ENCODE results near the gene HS3ST3A1.
"Not testable (repeated sequence)": the region's sequence is repeated elsewhere in the genome, so short reads cannot be mapped to it uniquely, and the experiment has no call there.

Gene HS3ST3A1

DNA sequence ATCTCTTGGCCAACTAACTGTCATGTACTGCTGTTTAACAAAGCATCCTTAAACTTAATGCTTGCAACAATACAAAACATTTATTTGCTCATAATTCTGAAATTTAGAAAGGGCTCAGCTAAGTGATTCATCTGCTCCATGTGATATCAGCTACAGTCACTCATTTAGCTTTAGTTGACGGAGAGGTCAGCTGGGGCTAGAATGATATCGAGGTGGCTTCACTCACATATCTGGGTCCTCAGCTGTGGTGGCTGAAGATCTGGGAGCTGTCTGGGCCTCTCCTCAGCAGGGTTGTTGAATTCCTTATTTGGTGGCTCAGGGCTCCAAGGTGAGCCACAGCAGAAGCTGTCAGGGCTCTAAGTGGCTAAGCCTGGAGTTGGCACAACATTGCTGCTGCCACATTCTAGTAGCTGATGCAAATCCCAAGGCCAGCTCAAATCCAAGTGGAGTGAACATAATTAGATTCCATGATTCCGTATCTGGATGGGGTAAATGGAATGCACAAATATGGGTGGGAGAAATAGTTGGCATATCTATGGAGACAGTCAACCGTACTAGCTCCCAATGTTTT, 62.8 kb downstream of the HS3ST3A1 start:
- DNase-seq: no peak

GRCh38 chr17:13537871-13538643, 63.7 kb downstream of the HS3ST3A1 start:
- DNase-seq: no peak

DNA sequence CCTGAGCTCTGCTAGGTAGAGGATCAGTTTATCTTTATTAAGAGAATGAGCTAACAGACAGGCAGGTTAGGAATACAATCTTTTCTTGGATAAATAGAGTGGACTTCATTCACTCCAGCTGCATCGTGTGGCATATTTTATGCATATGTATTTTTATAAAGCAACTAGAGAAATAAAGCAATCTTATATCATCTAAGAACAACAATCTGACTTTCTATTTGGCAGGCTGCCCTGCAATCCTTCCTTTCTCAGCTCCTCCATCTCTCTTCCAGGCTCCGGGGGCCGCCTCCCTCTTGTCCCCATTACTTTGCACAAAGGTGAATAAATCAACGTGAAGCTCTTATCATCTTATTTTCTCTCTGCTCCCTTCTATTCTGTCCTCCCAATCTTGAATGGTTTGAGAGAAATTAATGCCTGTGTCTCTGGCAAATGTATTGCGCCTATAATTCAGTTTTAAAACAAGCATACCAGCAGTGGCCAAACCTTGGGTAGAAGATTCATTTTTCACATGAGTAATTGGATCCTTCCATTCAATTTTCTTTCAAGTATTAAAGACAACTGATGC, 64.5 kb downstream of the HS3ST3A1 start:
- no peak for DNase-seq

- no peak for DNase-seq
Measured at GRCh38 chr17:13534946-13535345, 66.8 kb downstream of the HS3ST3A1 start.

GRCh38 chr17:13531721-13532120, 70.0 kb downstream of the HS3ST3A1 start:
- DNase-seq: no peak

DNA sequence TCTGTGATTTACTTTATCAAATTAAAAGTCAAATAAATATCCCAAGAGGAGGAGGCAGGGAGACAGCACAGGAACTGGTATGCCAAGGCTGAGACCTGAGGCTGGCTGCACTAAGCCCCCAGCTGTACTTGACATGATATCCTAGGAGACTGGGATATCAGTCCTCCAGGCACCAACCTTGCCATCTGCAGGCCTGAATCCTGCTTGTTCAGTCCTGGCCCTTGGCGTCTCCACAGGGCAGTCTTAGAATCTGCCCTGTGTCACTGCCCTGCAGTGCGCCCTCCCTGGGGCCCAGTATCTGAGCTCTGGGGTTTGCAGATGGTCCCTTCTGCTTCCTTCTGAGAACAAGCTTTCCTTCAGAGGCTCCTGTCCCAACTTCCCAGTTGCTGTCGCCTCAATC, 75.9 kb downstream of the HS3ST3A1 start:
- no peak for DNase-seq

- DNase-seq: no peak
Measured at GRCh38 chr17:13523164-13523563, 78.6 kb downstream of the HS3ST3A1 start.

GRCh38 chr17:13522749-13523148, 79.0 kb downstream of the HS3ST3A1 start:
- no peak for DNase-seq

GRCh38 chr17:13521784-13522183, 79.9 kb downstream of the HS3ST3A1 start:
- no peak for DNase-seq

- peak in 1 of 51 donors; percentile 2 for DNase-seq
Measured at GRCh38 chr17:13520899-13521572, 80.7 kb downstream of the HS3ST3A1 start.

DNA sequence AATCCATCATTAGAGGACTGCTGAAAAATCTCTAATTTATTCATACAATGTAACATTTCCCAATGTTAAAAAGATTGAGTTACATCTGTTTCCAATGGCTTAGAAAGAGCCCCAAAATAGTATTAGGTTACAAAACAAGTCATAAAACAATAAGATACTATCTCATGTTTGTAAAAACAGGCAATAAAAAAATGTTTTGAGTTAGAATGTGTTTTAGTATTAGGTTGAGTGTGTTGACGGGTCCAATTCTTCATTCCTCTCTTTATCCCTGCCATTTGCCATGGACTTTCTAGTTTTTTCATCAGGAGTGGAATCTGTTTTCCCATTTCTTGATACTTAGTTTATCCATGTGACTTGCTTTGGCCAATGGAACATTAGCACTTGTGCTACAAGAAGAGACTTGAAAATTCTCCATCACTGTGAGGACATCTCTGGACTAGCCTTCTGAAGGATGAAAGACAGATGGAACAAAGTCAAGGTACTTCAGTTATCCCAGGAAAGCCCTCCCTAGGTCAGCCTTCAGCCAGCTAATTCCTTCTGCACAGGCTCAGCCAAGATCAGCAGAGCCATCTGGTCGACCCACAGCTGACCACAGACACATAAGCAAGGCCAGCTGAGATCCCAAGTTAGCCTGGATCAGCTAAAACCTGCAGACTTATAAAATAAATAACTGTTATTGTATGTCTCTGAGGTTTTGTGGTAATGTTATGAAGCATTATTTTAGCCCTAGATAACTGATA, 83.3 kb downstream of the HS3ST3A1 start:
- DNase-seq: no peak

DNA sequence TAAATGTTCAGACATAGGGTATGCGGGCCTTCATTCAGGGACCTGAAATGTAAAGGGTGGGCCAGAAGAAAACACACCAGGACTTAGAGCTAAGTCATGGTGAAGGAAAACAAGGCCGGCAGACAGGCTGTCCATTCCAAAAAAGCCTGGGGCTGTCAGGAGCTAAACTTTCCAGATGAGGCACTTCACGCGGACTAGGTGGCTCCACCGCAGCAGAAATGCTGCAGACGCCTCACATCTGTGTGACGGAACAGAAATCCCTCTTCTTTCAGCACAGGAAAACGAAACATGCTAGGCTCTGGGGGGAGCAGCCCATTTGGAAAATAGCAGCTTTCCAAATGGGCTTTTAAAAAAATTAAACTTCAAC, 88.7 kb downstream of the HS3ST3A1 start:
- no peak for DNase-seq

DNA sequence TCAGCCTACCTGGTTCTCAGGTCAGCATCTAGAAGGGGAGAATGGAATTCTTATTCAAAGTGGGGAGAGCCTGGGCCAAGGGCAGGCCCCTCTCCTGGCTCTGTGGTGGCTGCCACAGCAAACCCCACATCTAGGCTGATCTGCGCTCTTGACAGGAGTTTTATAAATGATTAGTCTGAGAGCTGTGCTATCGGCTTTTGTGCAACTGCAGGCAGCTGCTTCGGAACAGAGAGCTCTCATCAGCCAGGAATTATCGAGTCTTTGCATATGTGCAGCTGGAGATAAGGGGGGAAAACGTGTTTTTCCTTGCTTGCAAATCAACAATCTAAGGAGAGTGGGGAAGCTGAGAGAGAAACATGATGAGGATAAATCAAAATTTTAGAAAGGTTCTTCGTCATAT, 91.7 kb downstream of the HS3ST3A1 start:
- DNase-seq: no peak

DNA sequence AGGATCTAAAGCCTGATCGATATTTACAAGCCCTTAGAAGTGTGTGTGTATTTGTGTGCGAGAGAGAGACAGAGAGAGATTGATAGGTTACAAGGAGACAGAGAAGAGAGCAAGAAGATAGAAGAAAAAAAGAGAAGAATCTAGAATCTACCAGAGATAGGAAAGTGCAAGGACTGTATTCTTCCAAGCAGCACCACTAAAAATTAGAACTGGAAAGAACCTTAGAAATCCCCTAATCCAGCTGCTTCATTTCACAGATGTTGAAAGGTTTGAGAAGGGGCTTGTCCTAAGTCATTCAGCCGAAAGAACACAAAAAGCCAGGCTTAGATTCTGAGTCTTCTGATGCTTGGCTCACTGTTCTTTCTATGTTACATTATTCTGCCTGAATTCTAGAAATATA, 92.2 kb downstream of the HS3ST3A1 start:
- no peak for DNase-seq

GRCh38 chr17:13508896-13509295, 92.8 kb downstream of the HS3ST3A1 start:
- DNase-seq: no peak

- DNase-seq: no peak
Measured at GRCh38 chr17:13503526-13503925, 98.2 kb downstream of the HS3ST3A1 start.

GRCh38 chr17:13502263-13502662, 99.5 kb downstream of the HS3ST3A1 start:
- no peak for DNase-seq

DNA sequence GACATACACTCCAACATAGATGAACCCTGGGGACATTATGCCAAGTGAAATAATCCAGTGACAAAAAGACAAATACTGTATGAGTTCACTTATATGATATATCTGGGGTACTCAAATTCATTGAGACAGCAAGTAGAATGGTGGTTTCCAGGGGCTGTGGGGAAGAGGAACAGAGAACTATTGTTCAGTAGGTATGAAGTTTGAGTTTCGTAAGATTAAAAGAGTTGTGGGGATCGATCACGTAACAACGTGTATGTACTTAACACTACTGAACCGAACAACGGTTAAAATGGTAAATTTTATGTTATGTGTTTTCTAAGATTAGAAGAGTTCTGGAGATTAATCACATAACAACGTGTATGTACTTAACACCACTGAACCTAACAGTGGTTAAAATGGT, 100.8 kb downstream of the HS3ST3A1 start:
- no peak for DNase-seq

DNA sequence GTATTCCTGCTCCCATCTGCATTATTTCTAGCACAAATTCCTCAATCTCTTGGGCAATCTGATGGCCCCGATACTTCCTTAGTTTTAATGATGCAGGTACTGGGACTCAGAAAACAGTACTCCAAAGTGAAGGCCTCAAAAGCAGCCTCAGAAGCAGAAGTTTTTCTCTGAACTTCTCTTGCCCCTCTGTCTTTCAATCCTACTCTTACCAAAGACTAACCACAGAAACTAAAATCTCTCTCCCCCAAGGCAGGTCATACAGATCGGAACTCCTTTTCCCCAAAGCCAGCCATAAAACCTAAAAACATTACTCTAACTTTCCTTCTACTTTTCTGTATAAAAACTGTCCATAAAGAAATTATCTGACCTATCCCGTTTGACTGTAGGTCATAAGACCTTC, 103.5 kb downstream of the HS3ST3A1 start:
- no peak for DNase-seq

- not testable (repeated sequence) for DNase-seq
Measured at GRCh38 chr17:13496553-13497056, 105.1 kb downstream of the HS3ST3A1 start.

GRCh38 chr17:13495423-13495822, 106.3 kb downstream of the HS3ST3A1 start:
- DNase-seq: no peak

DNA sequence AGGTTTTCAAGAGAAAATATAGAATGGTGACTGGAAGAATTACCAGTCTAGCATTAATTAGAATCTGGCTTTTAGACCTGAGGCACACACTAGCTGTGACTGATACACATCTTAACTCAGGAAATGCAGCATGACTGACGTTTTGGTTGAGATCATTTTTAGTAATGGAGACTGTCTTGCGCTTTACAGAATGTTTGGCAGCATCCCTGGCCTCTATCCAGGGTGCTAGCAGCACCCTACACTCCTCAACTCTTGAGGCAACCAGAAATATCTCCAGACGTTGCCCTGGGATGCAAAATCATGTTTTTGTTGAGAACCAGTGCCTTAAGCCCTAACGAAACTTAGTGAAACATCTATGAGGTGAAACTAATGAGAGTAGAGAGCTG, 109.0 kb downstream of the HS3ST3A1 start:
- DNase-seq: no peak

Measured in hypothalamus (tissue), 51 donors.